T1000 (cell line): ENCODE measurements around the gene ANKMY1.
A peak's percentile ranks its signal among the peaks of the same experiment; 100 is the strongest.

Experiments
- DNase-seq: peaks from one replicate; lab custom pipeline; 2025; ENCODE audit warnings: mixed read lengths; lab: John Stamatoyannopoulos, UW

ANKMY1 gene

GRCh38 chr2:240594511-240595380 is 37.0 kb upstream of the ANKMY1 start:
- no peak for DNase-seq

- no peak for DNase-seq
Observed at GRCh38 chr2:240593703-240594451, 36.1 kb upstream of the ANKMY1 start.

GRCh38 chr2:240593026-240593702 is 35.4 kb upstream of the ANKMY1 start:
- no peak for DNase-seq

GRCh38 chr2:240591784-240592183 is 34.0 kb upstream of the ANKMY1 start:
- no peak for DNase-seq

- no peak for DNase-seq
Observed at GRCh38 chr2:240591226-240591625, 33.4 kb upstream of the ANKMY1 start.

GRCh38 chr2:240590681-240591111 is 32.9 kb upstream of the ANKMY1 start:
- no peak for DNase-seq

- no peak for DNase-seq
Observed at GRCh38 chr2:240589850-240590525, 32.2 kb upstream of the ANKMY1 start.

GRCh38 chr2:240589375-240589774 is 31.6 kb upstream of the ANKMY1 start:
- no peak for DNase-seq

- DNase-seq = no peak
Observed at GRCh38 chr2:240588669-240589068, 30.9 kb upstream of the ANKMY1 start.

GRCh38 chr2:240588006-240588655 is 30.3 kb upstream of the ANKMY1 start:
- DNase-seq = no peak

- no peak for DNase-seq
Observed at GRCh38 chr2:240586919-240587800, 29.4 kb upstream of the ANKMY1 start.

- peak; percentile 93 for DNase-seq
Observed at GRCh38 chr2:240586198-240586918, 28.6 kb upstream of the ANKMY1 start, which contains the start of gene CAPN10. Gene CAPN10, plus strand, starts transcription at chr2:240586734. Its CDS starts 178 bp downstream, at chr2:240586912.

- no peak for DNase-seq
Observed at GRCh38 chr2:240585681-240586197, 28.0 kb upstream of the ANKMY1 start.

- DNase-seq = no peak
Observed at GRCh38 chr2:240585101-240585500, 27.3 kb upstream of the ANKMY1 start.

- DNase-seq = no peak
Observed at GRCh38 chr2:240584486-240585031, 26.8 kb upstream of the ANKMY1 start.

- no peak for DNase-seq
Observed at GRCh38 chr2:240583774-240584173, 26.0 kb upstream of the ANKMY1 start.

GRCh38 chr2:240582781-240583180 is 25.0 kb upstream of the ANKMY1 start:
- no peak for DNase-seq

- peak; percentile 13 for DNase-seq
Observed at GRCh38 chr2:240581811-240582210, 24.0 kb upstream of the ANKMY1 start.
